ENCODE measurements around the gene USP4.
"Not testable (repeated sequence)": the region's sequence is repeated elsewhere in the genome, so short reads cannot be mapped to it uniquely, and the experiment has no call there.

The USP4 gene

DNA sequence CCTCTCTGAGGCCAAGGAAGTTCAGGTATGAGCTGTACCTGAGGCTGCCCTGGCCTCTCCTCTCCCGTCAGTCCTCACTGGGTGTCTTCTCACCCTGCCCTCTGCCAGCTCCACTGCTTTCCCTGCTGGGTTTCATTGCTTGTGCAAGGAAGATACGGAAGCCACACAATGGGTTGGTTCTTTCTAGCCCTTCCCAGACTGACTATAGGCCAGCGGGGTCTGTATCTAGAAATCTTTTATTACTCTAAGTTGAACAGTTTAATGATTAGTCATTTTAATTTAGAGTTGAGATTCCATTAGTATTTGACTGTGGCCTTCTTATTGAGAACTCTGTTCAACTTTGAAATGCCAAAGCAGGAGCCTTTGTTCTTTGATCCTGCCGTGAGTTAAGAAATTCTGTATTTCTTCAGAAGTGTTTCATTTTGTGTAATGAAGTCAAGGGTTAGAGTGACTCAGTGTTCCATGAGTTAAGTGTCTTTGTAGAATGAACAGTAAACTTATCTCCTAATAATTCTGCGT lies 79.0 kb downstream of the USP4 start:
- no peak for TF ChIP-seq ZNF274 (IDR thresholded peaks at IDR 0.05; ENCODE audit: low read depth, low read length)
- H3K4me3 ChIP-seq (ENCODE audit: low read length): no peak overlapping the region

DNA sequence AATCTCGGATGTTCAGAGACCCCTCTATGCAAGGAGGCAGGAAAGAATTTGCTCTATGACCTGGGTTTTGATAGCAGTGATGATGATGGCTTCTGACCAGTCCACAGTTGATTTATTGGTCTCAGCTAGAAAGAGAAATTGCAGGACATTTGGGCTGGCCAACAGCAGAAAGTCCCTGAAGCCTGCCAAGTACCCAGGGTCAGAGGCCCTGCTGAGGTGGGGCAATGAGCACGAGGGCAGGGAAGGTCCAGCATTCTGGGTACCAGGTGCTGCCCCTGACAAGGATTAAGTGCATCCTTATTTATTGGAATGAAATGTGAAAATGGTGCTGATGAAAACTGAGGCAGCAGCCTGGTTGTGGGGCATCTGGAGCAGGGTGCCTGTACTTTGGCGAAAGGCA lies 82.7 kb downstream of the USP4 start:
- H3K4me3 ChIP-seq (ENCODE audit: low read length): no peak overlapping the region
- no peak for TF ChIP-seq ZNF274 (IDR thresholded peaks at IDR 0.05; ENCODE audit: low read depth, low read length)

DNA sequence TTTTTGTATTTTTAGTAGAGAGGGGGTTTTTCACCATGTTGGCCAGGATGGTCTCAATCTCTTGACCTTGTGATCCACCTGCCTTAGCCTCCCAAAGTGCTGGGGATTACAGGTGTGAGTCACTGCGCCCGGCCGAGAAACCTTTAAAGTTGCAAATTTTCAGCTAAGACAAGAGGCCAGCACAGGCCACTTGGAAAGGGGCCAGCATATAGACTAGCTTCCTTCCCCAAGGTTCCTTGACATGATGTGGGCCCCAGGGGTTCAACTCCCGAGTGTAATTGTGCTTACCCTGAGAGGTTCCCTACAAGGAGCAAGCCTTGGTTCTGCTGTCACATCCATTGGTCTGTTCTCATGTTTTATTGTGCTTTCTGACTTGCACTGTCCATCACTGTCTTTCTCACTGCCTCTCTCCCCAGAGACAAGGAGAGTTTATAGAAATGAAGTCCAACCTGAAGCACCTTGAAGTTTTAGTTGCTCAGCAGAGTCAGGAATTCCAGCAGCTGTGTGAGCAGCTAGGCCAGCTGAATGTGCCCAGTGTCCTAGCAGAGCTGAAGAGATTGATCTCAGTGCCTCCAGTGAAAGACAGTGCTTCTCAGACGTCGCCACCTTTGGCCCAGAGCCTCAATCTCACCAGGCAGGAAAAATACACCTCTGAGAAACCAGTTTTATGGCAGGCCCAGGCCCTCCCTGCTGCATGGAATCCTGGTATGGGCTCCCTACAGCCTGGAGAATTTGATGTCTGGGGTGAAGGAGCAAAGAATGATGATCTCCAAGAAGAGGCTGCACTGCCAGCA lies 83.9 kb downstream of the USP4 start:
- no peak for TF ChIP-seq ZNF274 (IDR thresholded peaks at IDR 0.05; ENCODE audit: low read depth, low read length)
- no peak overlapping the region for H3K4me3 ChIP-seq (ENCODE audit: low read length)

DNA sequence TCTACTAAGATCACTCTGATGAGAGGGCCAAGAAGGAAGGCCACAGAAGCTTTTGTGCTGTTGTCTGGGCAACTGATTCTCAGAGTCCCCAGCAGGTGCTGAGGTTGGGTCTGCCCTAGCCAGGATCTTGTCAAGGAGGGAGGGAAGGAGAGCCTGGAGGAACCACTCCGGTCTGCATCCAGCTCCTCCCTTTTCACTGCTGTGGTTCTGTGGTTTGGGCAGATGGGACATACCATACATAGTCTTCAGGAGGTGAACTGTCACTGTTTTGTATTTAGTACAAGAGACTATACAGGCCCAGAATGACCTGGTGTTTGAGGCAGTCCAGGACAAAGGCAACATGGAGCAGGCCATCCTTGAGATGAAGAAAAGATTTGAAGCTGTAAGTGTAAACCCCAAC lies 84.7 kb downstream of the USP4 start:
- H3K4me3 ChIP-seq (ENCODE audit: low read length): no peak overlapping the region
- TF ChIP-seq ZNF274 (IDR thresholded peaks at IDR 0.05; ENCODE audit: low read depth, low read length): no peak

DNA sequence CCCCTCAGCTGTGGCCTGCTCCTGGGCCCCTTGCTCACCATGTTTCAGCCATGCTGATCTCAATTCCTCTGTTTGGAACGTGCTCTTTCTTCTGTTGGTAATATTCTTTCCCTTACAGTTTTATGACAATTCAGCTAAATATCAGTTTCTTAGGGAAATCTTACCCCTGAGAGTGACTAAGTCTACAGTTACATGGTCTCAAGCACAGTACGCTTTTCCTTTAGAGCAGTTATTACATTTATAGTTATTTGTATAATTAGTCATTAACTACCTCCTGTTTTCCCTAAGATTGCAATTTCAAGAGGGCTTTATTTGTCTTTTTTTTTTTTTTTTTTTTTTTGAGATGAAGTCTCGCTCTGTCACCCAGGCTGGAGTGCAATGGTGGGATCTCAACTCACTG lies 86.3 kb downstream of the USP4 start:
- TF ChIP-seq ZNF274 (IDR thresholded peaks at IDR 0.05; ENCODE audit: low read depth, low read length): no peak
- no peak overlapping the region for H3K4me3 ChIP-seq (ENCODE audit: low read length)

DNA sequence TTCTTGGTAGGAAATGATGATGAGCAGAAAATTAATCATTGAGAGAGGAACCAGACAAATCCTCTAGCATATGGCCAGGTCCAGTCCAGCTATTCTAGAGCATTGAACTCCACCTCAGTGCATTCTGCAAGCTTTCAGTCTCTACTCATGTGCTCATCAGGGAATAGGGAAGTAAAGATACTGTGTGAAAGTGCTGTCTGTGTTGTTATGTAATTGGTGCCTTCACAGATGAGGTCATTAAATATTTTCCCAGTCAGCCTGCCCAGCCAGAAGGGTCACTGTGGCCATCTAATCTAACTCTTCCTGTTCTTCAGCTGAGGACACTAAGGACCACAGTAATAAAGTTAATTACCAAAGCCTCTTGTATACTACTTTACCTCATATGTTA lies 91.0 kb downstream of the USP4 start:
- no peak overlapping the region for H3K4me3 ChIP-seq (ENCODE audit: low read length)
- TF ChIP-seq ZNF274 (IDR thresholded peaks at IDR 0.05; ENCODE audit: low read depth, low read length): no peak

DNA sequence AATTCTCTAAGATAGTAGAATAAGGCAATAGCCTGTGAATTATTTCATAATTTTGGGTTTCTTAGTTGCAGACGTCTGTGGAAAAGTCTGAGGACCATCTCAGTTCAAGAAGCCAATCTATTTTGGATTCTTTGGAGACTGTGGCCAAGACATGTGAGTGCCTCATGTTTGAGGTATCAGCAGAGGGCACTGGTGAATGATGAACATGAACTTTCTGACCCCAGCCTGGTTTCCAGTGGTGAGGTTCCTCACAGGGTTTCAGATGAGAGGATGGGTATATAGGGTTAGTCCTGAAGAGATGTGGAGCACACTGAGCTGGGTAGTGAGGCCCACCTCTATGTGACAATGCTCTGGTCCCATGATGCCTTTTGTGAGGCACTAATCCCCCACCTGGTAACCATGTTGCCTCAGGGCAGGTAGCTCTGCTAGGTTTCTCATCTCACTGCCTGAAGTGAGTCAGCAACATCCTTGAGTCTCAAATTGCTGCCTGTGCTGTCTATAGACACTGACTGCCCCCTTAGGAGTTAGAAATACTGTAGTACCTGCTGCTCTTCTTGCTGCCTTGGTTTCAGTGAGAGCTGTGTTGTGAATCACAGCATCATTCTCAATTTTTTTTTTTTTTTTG lies 95.2 kb downstream of the USP4 start:
- TF ChIP-seq ZNF274 (IDR thresholded peaks at IDR 0.05; ENCODE audit: low read depth, low read length): no peak
- no peak overlapping the region for H3K4me3 ChIP-seq (ENCODE audit: low read length)

DNA sequence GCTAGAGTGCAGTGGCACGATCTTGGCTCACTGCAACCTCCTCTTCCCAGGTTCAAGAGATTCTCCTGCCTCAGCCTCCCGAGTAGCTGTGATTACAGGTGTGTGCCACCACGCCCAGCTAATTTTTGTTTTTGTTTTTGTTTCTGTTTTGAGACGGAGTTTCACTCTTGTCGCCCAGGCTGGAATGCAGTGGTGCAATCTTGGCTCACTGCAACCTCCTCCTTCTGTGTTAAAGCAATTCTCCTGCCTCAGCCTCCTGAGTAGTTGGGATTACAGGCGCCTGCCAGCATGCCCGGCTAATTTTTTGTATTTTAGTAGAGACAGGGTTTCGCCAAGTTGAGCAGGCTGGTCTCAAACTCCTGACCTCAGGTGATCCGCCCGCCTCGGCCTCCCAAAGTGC lies 99.8 kb downstream of the USP4 start:
- H3K4me3 ChIP-seq (ENCODE audit: low read length): not testable (repeated sequence)

DNA sequence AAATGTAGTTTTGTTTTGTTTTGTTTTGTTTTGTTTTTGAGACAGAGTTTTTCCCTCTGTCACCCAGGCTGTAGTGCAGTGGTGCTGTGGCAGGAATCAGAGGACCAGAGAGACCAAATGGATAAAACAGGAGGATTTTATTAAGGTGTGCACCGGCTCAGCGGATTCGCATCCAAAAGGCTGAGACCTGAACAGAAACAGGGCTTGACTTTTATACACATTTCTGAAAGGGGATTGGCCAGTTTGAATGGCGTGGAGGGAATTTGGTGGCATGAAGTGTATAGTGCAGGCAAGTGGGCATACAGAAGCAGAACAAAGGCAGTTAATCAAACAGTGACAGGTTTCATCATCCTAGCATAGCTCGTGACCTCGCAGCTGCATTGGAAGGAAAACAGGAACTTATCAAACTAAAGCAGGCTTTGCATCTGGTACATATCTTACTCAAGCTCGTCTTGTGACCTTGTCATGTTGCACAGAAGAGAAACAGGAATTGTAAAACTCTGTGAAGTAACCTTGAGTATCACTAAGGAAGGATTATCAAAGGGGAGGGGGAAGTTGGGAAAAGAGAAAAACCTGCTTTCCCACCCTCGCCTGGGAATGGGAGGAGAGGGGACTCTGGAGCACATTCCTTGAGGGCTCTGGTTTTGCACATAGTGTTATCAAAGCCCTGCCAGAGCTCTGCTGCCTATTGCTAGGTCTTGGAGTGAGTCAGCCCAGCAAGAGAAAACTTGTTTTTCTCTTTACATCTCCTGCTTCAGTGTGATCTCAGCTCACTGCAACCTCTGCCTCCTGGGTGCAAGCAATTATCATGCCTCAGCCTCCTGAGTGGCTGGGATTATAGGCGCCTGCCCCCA lies 101.4 kb downstream of the USP4 start:
- no peak overlapping the region for H3K4me3 ChIP-seq (ENCODE audit: low read length)
- no peak for TF ChIP-seq ZNF274 (IDR thresholded peaks at IDR 0.05; ENCODE audit: low read depth, low read length)

DNA sequence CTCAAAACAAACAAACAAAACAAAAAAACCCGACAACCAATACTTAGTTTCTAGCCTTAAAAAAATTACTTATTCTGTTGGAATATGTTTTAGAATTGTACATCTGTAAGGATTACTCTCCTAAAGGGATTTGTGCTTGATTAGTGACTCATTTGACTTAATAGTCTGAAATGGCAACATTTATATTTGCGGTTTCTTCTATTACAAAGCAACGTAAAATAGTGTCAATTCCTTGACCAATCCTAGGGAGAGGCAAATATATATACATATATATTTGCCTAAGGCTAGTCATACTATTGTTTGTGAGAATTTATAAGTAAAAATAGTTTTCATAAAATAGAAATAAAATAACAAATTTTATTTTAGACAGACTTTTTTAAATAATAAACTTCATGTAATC lies 102.5 kb downstream of the USP4 start:
- no peak for TF ChIP-seq ZNF274 (IDR thresholded peaks at IDR 0.05; ENCODE audit: low read depth, low read length)

DNA sequence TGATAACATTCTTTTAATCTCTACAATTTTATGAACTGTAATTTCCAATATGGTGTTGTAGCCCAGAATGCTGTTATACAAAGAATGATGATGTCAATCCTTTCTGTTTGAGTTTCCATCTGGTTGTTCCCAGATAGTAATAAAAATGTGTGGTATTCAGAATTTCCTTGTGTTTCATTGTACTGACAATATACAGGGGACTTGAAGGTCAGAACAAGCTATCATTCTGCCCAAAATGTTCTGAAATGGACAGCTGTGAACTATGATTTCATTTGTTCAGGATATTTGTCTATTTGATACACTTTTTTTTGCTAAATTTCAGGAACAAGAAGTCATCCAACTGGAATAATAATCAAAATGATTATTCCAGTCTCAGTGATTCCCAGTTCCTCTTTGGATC lies 103.6 kb downstream of the USP4 start:
- H3K4me3 ChIP-seq (ENCODE audit: low read length): no peak overlapping the region
- TF ChIP-seq ZNF274 (IDR thresholded peaks at IDR 0.05; ENCODE audit: low read depth, low read length): no peak

More for the DNA sequence above, 102.5 kb downstream of the USP4 start:
- H3K4me3 ChIP-seq (ENCODE audit: low read length): no peak overlapping the region

DNA sequence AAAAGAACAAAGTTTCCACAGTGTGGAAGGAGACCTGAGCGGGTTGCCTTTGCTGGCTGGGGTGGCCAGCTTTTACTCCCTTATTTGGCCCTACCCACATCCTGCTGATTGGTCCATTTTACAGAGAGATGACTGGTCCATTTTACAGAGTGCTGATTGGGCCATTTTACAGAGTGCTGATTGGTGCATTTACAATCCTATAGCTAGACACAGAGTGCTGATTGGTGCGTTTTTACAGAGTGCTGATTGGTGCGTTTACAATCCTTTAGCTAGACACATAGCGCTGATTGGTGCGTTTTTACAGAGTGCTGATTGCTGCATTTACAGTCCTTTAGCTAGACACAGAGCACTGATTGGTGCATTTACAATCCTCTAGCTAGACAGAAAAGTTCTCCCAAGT lies 111.0 kb downstream of the USP4 start:
- H3K4me3 ChIP-seq (ENCODE audit: low read length): not testable (repeated sequence)

Data from GM08714 (cell line).